ENCODE measurements around the gene SLN.

DNA sequence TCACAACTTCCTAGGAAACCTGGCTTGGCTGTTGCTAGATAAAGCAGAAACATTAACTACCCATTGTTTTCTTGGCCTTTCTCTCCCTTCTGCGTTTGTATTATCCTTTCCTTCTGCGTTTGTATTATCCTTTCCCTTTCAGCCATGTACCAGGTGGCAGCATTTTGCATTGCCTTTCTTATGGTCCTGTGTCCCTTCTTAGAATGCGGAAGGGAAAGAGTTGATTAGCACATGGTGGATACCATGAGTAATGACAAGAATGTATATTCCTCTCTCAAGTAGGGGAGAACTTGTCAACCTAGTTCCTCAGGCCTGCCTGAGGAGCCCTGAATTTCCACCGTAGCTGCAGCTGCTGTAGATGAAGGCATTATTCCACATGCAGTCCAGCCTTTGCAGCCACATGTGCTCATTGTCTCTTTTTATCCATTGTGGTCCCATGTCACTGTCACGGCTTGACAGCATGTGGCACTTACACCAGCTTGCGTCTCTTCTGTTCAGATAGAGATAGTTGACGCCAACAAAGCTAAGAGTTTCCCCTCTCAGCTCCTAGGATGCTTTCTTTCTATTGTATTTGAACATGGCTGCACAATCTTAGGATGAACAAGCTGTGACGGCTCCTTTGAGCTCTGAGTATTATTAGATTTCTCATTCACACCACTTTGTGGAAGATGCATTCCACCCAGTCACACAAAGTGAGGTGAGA, 44.8 kb downstream of the SLN start:
- no peak for TF ChIP-seq POLR2A (IDR thresholded peaks at IDR 0.05)
- TF ChIP-seq, protein P1, sequence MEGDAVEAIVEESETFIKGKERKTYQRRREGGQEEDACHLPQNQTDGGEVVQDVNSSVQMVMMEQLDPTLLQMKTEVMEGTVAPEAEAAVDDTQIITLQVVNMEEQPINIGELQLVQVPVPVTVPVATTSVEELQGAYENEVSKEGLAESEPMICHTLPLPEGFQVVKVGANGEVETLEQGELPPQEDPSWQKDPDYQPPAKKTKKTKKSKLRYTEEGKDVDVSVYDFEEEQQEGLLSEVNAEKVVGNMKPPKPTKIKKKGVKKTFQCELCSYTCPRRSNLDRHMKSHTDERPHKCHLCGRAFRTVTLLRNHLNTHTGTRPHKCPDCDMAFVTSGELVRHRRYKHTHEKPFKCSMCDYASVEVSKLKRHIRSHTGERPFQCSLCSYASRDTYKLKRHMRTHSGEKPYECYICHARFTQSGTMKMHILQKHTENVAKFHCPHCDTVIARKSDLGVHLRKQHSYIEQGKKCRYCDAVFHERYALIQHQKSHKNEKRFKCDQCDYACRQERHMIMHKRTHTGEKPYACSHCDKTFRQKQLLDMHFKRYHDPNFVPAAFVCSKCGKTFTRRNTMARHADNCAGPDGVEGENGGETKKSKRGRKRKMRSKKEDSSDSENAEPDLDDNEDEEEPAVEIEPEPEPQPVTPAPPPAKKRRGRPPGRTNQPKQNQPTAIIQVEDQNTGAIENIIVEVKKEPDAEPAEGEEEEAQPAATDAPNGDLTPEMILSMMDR (IDR thresholded peaks at IDR 0.05): no peak
- no peak for TF ChIP-seq EP300 (IDR thresholded peaks at IDR 0.05)

All from ovary (tissue), 3 donors.